ENCODE measurements around the gene SLC49A4.

Gene SLC49A4

GRCh38 chr3:122786066-122786465 is 8.8 kb upstream of the SLC49A4 start:
- DNase-seq = no peak

- DNase-seq = no peak
These were observed 7.0 kb upstream of the SLC49A4 start for GRCh38 chr3:122787872-122788271.

- no peak for DNase-seq
These were observed 5.1 kb upstream of the SLC49A4 start for GRCh38 chr3:122789585-122790273.

GRCh38 chr3:122793568-122794416 is 1.1 kb upstream of the SLC49A4 start, which contains the start of gene HSPBAP1:
HSPBAP1 (minus strand) TSS chr3:122793831; CDS start chr3:122793680, 151 bp downstream.
- DNase-seq = no peak

- DNase-seq = no peak
These were observed 438 bp upstream of the SLC49A4 start for GRCh38 chr3:122794483-122794778.

- DNase-seq = no peak
These were observed 866 bp downstream of the SLC49A4 start for GRCh38 chr3:122795674-122796195.

- DNase-seq = peak in 2 of 6 experiments; percentile 5 to 22
These were observed 2.4 kb downstream of the SLC49A4 start for GRCh38 chr3:122797291-122797690.

GRCh38 chr3:122799322-122799721 is 4.5 kb downstream of the SLC49A4 start:
- no peak for DNase-seq

- DNase-seq = no peak
These were observed 5.2 kb downstream of the SLC49A4 start for GRCh38 chr3:122800031-122800430.

- DNase-seq = no peak
These were observed 5.9 kb downstream of the SLC49A4 start for GRCh38 chr3:122800706-122801237.

- DNase-seq = no peak
These were observed 7.5 kb downstream of the SLC49A4 start for GRCh38 chr3:122802323-122802722.

- no peak for DNase-seq
These were observed 9.1 kb downstream of the SLC49A4 start for GRCh38 chr3:122803977-122804376.

- DNase-seq = no peak
These were observed 15.9 kb downstream of the SLC49A4 start for GRCh38 chr3:122810734-122811133.

GRCh38 chr3:122816587-122816986 is 21.7 kb downstream of the SLC49A4 start:
- no peak for DNase-seq

GRCh38 chr3:122824465-122825381 is 29.9 kb downstream of the SLC49A4 start:
- DNase-seq = no peak

- DNase-seq = no peak
These were observed 30.6 kb downstream of the SLC49A4 start for GRCh38 chr3:122825460-122825859.

GRCh38 chr3:122826278-122826677 is 31.4 kb downstream of the SLC49A4 start:
- DNase-seq = no peak

- no peak for DNase-seq
These were observed 33.4 kb downstream of the SLC49A4 start for GRCh38 chr3:122828281-122828680.

GRCh38 chr3:122835590-122835989 is 40.7 kb downstream of the SLC49A4 start:
- DNase-seq = no peak

- no peak for DNase-seq
These were observed 48.7 kb downstream of the SLC49A4 start for GRCh38 chr3:122843604-122844003.

- no peak for DNase-seq
These were observed 62.1 kb downstream of the SLC49A4 start for GRCh38 chr3:122857019-122857418.

GRCh38 chr3:122858373-122858772 is 63.5 kb downstream of the SLC49A4 start:
- no peak for DNase-seq
